CD4-positive, CD25-positive, alpha-beta regulatory T cell (primary cell): ENCODE results near the gene ZBTB38. TPM values are rescaled to one million over a fixed set of nuclear protein-coding genes. Genes with fewer than 3 reads are reported as not detected.
A peak's percentile ranks its signal among the peaks of the same experiment; 100 is the strongest.

ENCODE experiments used
- ATAC-seq, 2 donors: fragments of 150-1000 bp; cut with Tn5 transposase; one replicate each; pipeline ENCODE4 v1.10.0; 2021; ENCODE audit warnings: low read depth in 2 of 2, moderate number of reproducible peaks in 2 of 2, moderate library complexity in 1 of 2
- DNase-seq, 3 donors: peaks; one replicate each; pipeline versions ENCODE4 v3.0.0 to v3.0.0-alpha.2; 2012 to 2022; ENCODE audit warnings: mixed read lengths in 1 of 3
- H3K27ac ChIP-seq: one replicate; pipeline ENCODE4 v1.7.0; 2013; ENCODE audit warnings: mild to moderate bottlenecking, low read length; ENCODE audit not compliant: insufficient read depth, poor library complexity, severe bottlenecking
- H3K27me3 ChIP-seq: one replicate; pipeline ENCODE4 v1.7.0; 2013; ENCODE audit warnings: low read length; ENCODE audit not compliant: control insufficient read depth, insufficient read depth
- H3K36me3 ChIP-seq: one replicate; pipeline ENCODE4 v1.7.0; 2013; ENCODE audit warnings: mild to moderate bottlenecking, low read length, moderate library complexity; ENCODE audit not compliant: control insufficient read depth, insufficient read depth
- H3K4me1 ChIP-seq: 2 replicates; pipeline ENCODE4 v1.7.0; 2013; ENCODE audit warnings: mild to moderate bottlenecking, low read length; ENCODE audit not compliant: insufficient read depth, control insufficient read depth, poor library complexity, severe bottlenecking
- H3K4me3 ChIP-seq: one replicate; pipeline ENCODE4 v1.7.0; 2013; ENCODE audit warnings: low read depth, mild to moderate bottlenecking, low read length, moderate library complexity
- H3K9me3 ChIP-seq, 2 experiments: 1 replicate in 1 of 2; 2 replicates in 1 of 2; pipeline ENCODE4 v1.7.0; 2013; ENCODE audit warnings: low read length in 2 of 2, mild to moderate bottlenecking in 1 of 2, moderate library complexity in 1 of 2; ENCODE audit not compliant: control insufficient read depth in 2 of 2
- H3K27ac Mint-ChIP-seq, 3 donors: one replicate each; pipeline ENCODE4 v1.8.0; 2020 to 2022; ENCODE audit warnings: mild to moderate bottlenecking in 3 of 3, mixed read lengths in 3 of 3, moderate library complexity in 2 of 3
- H3K27me3 Mint-ChIP-seq: one replicate; pipeline ENCODE4 v1.8.0; 2022; ENCODE audit warnings: mild to moderate bottlenecking, mixed read lengths
- H3K36me3 Mint-ChIP-seq: one replicate; pipeline ENCODE4 v1.8.0; 2020; ENCODE audit warnings: mixed read lengths
- H3K4me1 Mint-ChIP-seq, 4 donors: one replicate each; pipeline ENCODE4 v1.8.0; 2020 to 2022; ENCODE audit warnings: mixed read lengths in 4 of 4, mild to moderate bottlenecking in 1 of 4
- H3K4me3 Mint-ChIP-seq, 4 donors: one replicate each; pipeline ENCODE4 v1.8.0; 2020 to 2022; ENCODE audit warnings: mild to moderate bottlenecking in 4 of 4, mixed read lengths in 4 of 4, moderate library complexity in 3 of 4
- H3K9me3 Mint-ChIP-seq, 7 donors: one replicate each; pipeline ENCODE4 v1.8.0; 2020 to 2022; ENCODE audit warnings: mixed read lengths in 7 of 7, mild to moderate bottlenecking in 3 of 7, moderate library complexity in 2 of 7
- polyA plus RNA-seq, 4 donors: library from polyadenylated mRNA; unstranded; fragments of 300-500 nt; fragmentation: Illumina TruSeq; gene quantifications; one replicate each; pipeline ENCODE4 v1.2.3, GENCODE V29; 2021
- total RNA-seq: library from RNA; stranded (reverse); gene quantifications from one replicate; pipeline ENCODE4 v1.2.3, GENCODE V29; 2022

Gene ZBTB38
- total and polyA plus RNA-seq, 5 donors from 2014 or later: 65.0 to 148 (median 96.7) TPM

GRCh38 chr3:141328286-141329166, 39.8 kb upstream of the ZBTB38 start:
- Mint-ChIP-seq H3K4me1 (peaks cover 0 to 13% (median 1%) of the 10 kb centered on the region in 4 donors), H3K27me3 (peaks cover 11% of the 10 kb centered on the region), H3K4me3 (no peak overlapping the region), H3K9me3 (peaks cover 0 to 2% (median 0%) of the 10 kb centered on the region in 7 donors), H3K36me3 (no peaks in the 10 kb centered on the region), H3K27ac (peak overlapping the region in 1 of 3 donors; percentile 43)
- no peak overlapping the region for H3K27ac ChIP-seq
- no peak overlapping the region for H3K4me3 ChIP-seq
- H3K36me3 ChIP-seq: no peaks in the 10 kb centered on the region
- no peaks in the 10 kb centered on the region for H3K27me3 ChIP-seq
- ATAC-seq: no peak
- H3K9me3 ChIP-seq: no peaks in the 10 kb centered on the region
- peaks cover 3% of the 10 kb centered on the region for H3K4me1 ChIP-seq
- DNase-seq: no peak

DNA sequence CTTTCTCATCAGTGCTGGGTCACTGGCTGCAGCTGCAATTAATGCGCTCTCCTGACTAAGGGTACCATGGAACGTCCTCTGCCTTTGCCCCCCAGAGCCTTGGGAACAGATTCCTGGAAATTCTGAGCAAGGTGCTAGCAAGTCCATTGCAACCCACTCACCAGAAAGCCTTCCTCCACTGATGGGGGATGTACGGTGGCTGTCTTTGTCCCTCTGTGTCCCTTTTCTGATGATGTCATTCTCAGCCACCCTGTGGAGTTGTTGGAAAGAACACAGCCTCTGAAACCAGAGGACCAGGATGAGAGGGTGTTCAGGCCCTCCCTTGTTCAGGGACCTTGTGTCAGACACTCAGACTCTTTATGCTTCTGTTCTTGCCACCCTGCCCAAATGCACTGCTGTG, 38.1 kb upstream of the ZBTB38 start:
- peaks cover 3% of the 10 kb centered on the region for H3K4me1 ChIP-seq
- Mint-ChIP-seq H3K4me1 (peaks cover 0 to 13% (median 1%) of the 10 kb centered on the region in 4 donors), H3K9me3 (peaks cover 0 to 2% (median 0%) of the 10 kb centered on the region in 7 donors), H3K4me3 (no peak overlapping the region), H3K27me3 (peaks cover 2% of the 10 kb centered on the region), H3K36me3 (no peaks in the 10 kb centered on the region), H3K27ac (no peak overlapping the region)
- H3K36me3 ChIP-seq: no peaks in the 10 kb centered on the region
- ATAC-seq (no peak), DNase-seq (no peak)
- no peak overlapping the region for H3K4me3 ChIP-seq
- no peaks in the 10 kb centered on the region for H3K9me3 ChIP-seq
- H3K27me3 ChIP-seq: no peaks in the 10 kb centered on the region
- H3K27ac ChIP-seq: no peak overlapping the region

DNA sequence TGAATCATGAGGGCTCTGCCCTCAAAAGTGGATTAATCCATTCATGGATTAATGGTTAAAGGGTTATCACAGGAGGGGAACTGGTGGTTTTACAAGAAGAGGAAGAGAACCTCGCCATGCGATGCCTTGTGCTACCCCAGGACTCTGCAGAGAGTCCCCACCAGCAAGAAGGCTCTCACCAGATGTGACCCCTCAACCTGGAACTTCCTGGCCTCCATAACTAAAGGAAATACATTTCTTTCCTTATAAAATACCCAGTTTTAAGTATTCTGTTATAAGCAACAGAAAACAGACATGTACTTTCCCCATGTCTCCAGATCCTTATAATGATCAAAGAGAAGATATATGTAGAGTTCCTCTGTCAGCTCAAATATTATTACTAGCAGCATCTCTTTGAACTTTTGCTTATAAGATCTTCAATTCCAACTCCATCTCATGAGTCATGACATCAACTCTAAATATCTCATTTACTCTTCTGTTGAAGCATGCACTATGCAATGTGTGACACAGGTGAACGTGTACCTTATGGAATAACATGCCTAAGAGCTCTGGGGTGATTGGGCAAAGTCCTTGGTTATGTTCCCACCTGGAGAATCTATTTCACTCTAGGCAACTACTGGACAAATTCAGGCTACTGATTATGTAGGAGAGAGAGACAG, 37.5 kb upstream of the ZBTB38 start:
- H3K4me1 Mint-ChIP-seq: peaks cover 0 to 13% (median 1%) of the 10 kb centered on the region in 4 donors
- peaks cover 3% of the 10 kb centered on the region for H3K4me1 ChIP-seq
- H3K36me3 ChIP-seq: no peaks in the 10 kb centered on the region
- H3K4me3 ChIP-seq: no peak overlapping the region
- no peaks in the 10 kb centered on the region for H3K27me3 ChIP-seq
- peaks cover 0 to 2% (median 0%) of the 10 kb centered on the region in 7 donors for H3K9me3 Mint-ChIP-seq
- no peaks in the 10 kb centered on the region for H3K9me3 ChIP-seq
- H3K27ac ChIP-seq: no peak overlapping the region
- no peaks in the 10 kb centered on the region for H3K36me3 Mint-ChIP-seq
- no peak for ATAC-seq
- H3K27ac Mint-ChIP-seq: no peak overlapping the region
- no peak overlapping the region for H3K4me3 Mint-ChIP-seq
- no peak for DNase-seq
- no peaks in the 10 kb centered on the region for H3K27me3 Mint-ChIP-seq

DNA sequence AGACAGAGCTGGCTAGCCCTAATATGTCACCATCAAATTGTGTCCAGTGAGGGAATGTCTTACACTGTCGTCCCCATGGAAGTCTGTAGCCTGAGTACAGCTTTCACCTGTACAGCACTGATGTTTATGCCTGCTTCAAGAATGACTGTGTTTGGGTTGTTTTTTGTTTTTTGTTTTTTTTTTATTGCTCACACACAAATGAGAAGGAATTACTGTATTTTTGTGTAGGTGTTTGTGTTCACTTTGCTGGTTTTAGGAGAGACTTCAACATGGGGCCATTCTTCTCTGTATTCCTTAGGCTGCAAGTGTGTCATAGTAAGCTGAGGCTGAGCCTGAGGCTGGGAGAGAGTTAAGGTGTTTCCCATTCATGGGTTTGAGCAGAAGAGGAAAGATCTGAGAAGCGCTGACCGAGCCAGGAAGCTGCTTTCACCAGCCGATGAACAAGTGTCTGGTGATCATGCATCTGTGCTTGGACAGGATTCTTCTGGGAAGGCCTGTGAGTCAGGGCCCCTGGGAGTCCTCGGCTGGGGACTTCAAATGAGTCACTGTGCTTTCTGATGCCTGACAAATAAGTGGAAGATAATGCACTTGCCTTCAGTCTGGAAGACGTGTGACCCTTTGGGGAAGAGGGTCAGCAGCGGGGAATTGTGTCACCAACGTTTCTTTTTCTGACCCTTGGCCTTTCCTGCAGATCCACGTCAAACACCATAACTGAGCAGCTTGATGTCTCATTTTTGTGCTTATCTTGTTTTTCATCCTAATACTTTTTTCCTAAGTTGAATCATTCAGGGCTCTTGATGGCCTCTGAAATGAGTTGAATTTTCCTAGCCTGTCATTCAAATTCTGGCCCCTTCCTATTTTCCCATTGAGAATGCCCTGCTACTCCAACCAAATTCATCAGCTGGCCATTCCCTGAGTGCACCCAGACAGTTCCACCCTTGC, 36.7 kb upstream of the ZBTB38 start:
- Histone ChIP-seq H3K36me3 (no peaks in the 10 kb centered on the region), H3K4me1 (no peaks in the 10 kb centered on the region), H3K4me3 (no peak overlapping the region), H3K27me3 (no peaks in the 10 kb centered on the region), H3K27ac (no peak overlapping the region), H3K9me3 (no peaks in the 10 kb centered on the region)
- ATAC-seq (no peak), DNase-seq (no peak)
- H3K36me3 Mint-ChIP-seq: no peaks in the 10 kb centered on the region
- peaks cover 0 to 2% (median 0%) of the 10 kb centered on the region in 7 donors for H3K9me3 Mint-ChIP-seq
- H3K27ac Mint-ChIP-seq: peak overlapping the region in 1 of 3 donors; percentile 11
- no peak overlapping the region for H3K4me3 Mint-ChIP-seq
- H3K27me3 Mint-ChIP-seq: no peaks in the 10 kb centered on the region
- peaks cover 0 to 7% (median 0%) of the 10 kb centered on the region in 4 donors for H3K4me1 Mint-ChIP-seq

GRCh38 chr3:141332416-141332815, 35.9 kb upstream of the ZBTB38 start:
- Histone ChIP-seq H3K9me3 (no peaks in the 10 kb centered on the region), H3K36me3 (no peaks in the 10 kb centered on the region), H3K27ac (no peak overlapping the region), H3K4me3 (no peak overlapping the region), H3K4me1 (no peaks in the 10 kb centered on the region), H3K27me3 (no peaks in the 10 kb centered on the region)
- Mint-ChIP-seq H3K4me1 (peaks cover 0 to 5% (median 0%) of the 10 kb centered on the region in 4 donors), H3K27ac (peak overlapping the region in 1 of 3 donors; percentile 67), H3K9me3 (peaks cover 0 to 2% (median 0%) of the 10 kb centered on the region in 7 donors), H3K36me3 (no peaks in the 10 kb centered on the region), H3K4me3 (no peak overlapping the region), H3K27me3 (peaks cover 4% of the 10 kb centered on the region)
- DNase-seq (no peak), ATAC-seq (no peak)

GRCh38 chr3:141333836-141334626, 34.3 kb upstream of the ZBTB38 start:
- Histone ChIP-seq H3K9me3 (no peaks in the 10 kb centered on the region), H3K27me3 (no peaks in the 10 kb centered on the region), H3K36me3 (no peaks in the 10 kb centered on the region), H3K4me3 (no peak overlapping the region), H3K27ac (no peak overlapping the region), H3K4me1 (no peaks in the 10 kb centered on the region)
- Mint-ChIP-seq H3K36me3 (no peaks in the 10 kb centered on the region), H3K4me3 (peak overlapping the region in 1 of 4 donors; percentile 3), H3K27me3 (peaks cover 5% of the 10 kb centered on the region), H3K4me1 (no peaks in the 10 kb centered on the region), H3K27ac (no peak overlapping the region), H3K9me3 (peaks cover 0 to 6% (median 0%) of the 10 kb centered on the region in 7 donors)
- no peak for ATAC-seq
- no peak for DNase-seq
